ENCODE results near the gene KSR1. TPM values are rescaled to one million over a fixed set of nuclear protein-coding genes. Genes with fewer than 3 reads are reported as not detected.

KSR1 gene
- total and polyA plus RNA-seq, 2 of the 4 experiments (the other 2 are of a cell fraction), result 12.5 to 21.9 TPM

GRCh38 chr17:27492470-27492869, 36.2 kb downstream of the KSR1 start:
- TF ChIP-seq RCOR1 (IDR thresholded peaks at IDR 0.05; ENCODE audit: insufficient replicate concordance, low read length) (no peak), CHD1 (IDR thresholded peaks at IDR 0.05; ENCODE audit: low read depth, low read length) (no peak), POLR2A (IDR thresholded peaks at IDR 0.05; ENCODE audit: low read depth, low read length) (no peak), CTCF (conservative IDR thresholded peaks at IDR 0.05; ENCODE audit: low read depth, low read length) (no peak), RFX5 (IDR thresholded peaks at IDR 0.05; ENCODE audit: low read depth, low read length) (no peak), MAFK (IDR thresholded peaks at IDR 0.05; ENCODE audit: low read depth, low read length) (no peak), MAZ (IDR thresholded peaks at IDR 0.05; ENCODE audit: borderline replicate concordance, low read depth, low read length) (no peak)
- Histone ChIP-seq H2AK9ac (replicated peaks; ENCODE audit: low read depth, low read length, poor library complexity) (no peak overlapping the region), H2BK5ac (ENCODE audit: low read depth, low read length, poor library complexity, severe bottlenecking) (no peak overlapping the region), H4K5ac (ENCODE audit: low read depth, low read length) (no peak overlapping the region), H3K4me1 (ENCODE audit: control insufficient read depth, insufficient read depth, low read length) (peaks cover 40% of the 10 kb centered on the region), H2BK15ac (ENCODE audit: low read depth, low read length) (no peak overlapping the region), H3K79me1 (ENCODE audit: low read depth in 1 of 2, low read length in 2 of 2) (peaks cover 36 to 82% of the 10 kb centered on the region in 2 experiments), H4K8ac (ENCODE audit: low read depth in 2 of 2, low read length in 2 of 2) (no peak overlapping the region), H2AK5ac (ENCODE audit: low read depth, low read length) (0 out of 2 replicates have a peak overlapping the region, but pooled peaks have one; percentile 10), H3K4ac (ENCODE audit: low read depth, low read length) (no peak overlapping the region), H3K18ac (ENCODE audit: low read depth, low read length) (0 out of 2 replicates have a peak overlapping the region, but pooled peaks have one; percentile 5), H3K27ac (ENCODE audit: insufficient read depth, low read length) (no peak overlapping the region), H3K56ac (ENCODE audit: extremely low read depth, insufficient read depth, low read length) (no peak overlapping the region), H3K36me3 (ENCODE audit: control insufficient read depth, insufficient read depth, low read length) (peaks cover 12% of the 10 kb centered on the region), H3K4me2 (ENCODE audit: low read depth, low read length) (no peak overlapping the region), H3K9me1 (ENCODE audit: insufficient read depth, low read length) (peaks cover 9% of the 10 kb centered on the region), H3K9me3 (ENCODE audit: control insufficient read depth, insufficient read depth, low read length) (no peaks in the 10 kb centered on the region), H2BK20ac (ENCODE audit: low read depth, low read length) (no peak overlapping the region), H3K23ac (ENCODE audit: low read depth, low read length) (no peak overlapping the region), H3K27me3 (ENCODE audit: control insufficient read depth, insufficient read depth, low read length) (no peaks in the 10 kb centered on the region), H4K91ac (ENCODE audit: insufficient read depth, low read depth, low read length) (peak overlapping the region; percentile 3; the same call in 1 of the 2 replicates), H4K20me1 (ENCODE audit: insufficient read depth, low read length) (peaks cover 66% of the 10 kb centered on the region), H3K4me3 (ENCODE audit: insufficient read depth, low read depth, low read length) (no peak overlapping the region), H3K14ac (replicated peaks; ENCODE audit: low read depth, low read length) (no peak overlapping the region; the same call in 1 of the 2 replicates), H2AFZ (replicated peaks; ENCODE audit: low read length, poor library complexity) (no peak overlapping the region), H3K9ac (ENCODE audit: low read depth, low read length) (no peak overlapping the region), H2BK120ac (ENCODE audit: low read depth, low read length) (no peak overlapping the region)
- in situ Hi-C loops (cut with MboI; ENCODE audit: low sequenced_read_pairs), result no loop called here
- dilution Hi-C loops (cut with HindIII; ENCODE audit: low sequenced_read_pairs, unreplicated experiment), result no loop called here
- no TSS peak for BruUV-seq (replicated peaks)
- ChIA-PET CTCF (no interaction called here), POLR2A (ENCODE audit: unreplicated experiment) (no interaction called here)
- DNase-seq (no peak), ATAC-seq (ENCODE audit: low read depth) (no peak)
- no CpG with 5 or more reads among the region's 3 CpGs for WGBS, 2 experiments (ENCODE audit: extremely low coverage in 2 of 2, insufficient read length in 1 of 2)
- intact Hi-C loops (cut with micrococcal nuclease), result no loop called here
